HEK293 (cell line): ENCODE data around the gene HUS1B.
A peak's percentile ranks its signal among the peaks of the same experiment; 100 is the strongest.

ENCODE experiments used
- CTCF ChIA-PET: fragments of 350-600 bp; formaldehyde crosslinking; extraction: SDS; loops from one replicate; lab custom pipeline; 2021; ENCODE audit warnings: antibody characterized with exemption; lab: Yijun Ruan, JAX
- POLR2A ChIA-PET: fragments of 300-600 bp; formaldehyde crosslinking; extraction: SDS; loops from one replicate; lab custom pipeline; 2020; ENCODE audit warnings: antibody characterized with exemption, inconsistent platforms; lab: Yijun Ruan, JAX
- H3K27ac ChIP-seq: fragments of 200-500 bp; sonication (Bioruptor generic); 2 replicates; pipeline ENCODE4 v1.5.1; 2014; ENCODE audit warnings: low read depth, low read length, control low read depth, inconsistent platforms; ENCODE audit errors: extremely low read depth
- H3K36me3 ChIP-seq, 2 experiments: fragments of 200-500 bp in 1 of 2; sonication (Bioruptor generic) in 1 of 2; 1 replicate in 1 of 2; 2 replicates in 1 of 2; pipeline ENCODE4 v1.5.1; 2014 to 2017; ENCODE audit warnings: inconsistent platforms in 2 of 2, low read length in 2 of 2; ENCODE audit not compliant: control insufficient read depth in 2 of 2, insufficient read depth in 1 of 2
- H3K4me1 ChIP-seq: fragments of 200-500 bp; sonication (Bioruptor generic); 2 replicates; pipeline ENCODE4 v1.5.1; 2014; ENCODE audit warnings: mild to moderate bottlenecking, low read length, inconsistent platforms; ENCODE audit not compliant: control insufficient read depth, insufficient read depth
- H3K4me3 ChIP-seq: 2 replicates; pipeline ENCODE4 v1.5.1; 2011; ENCODE audit warnings: low read depth, mild to moderate bottlenecking, control low read depth, low read length, moderate library complexity
- H3K9me3 ChIP-seq: fragments of 200-500 bp; sonication (Bioruptor generic); 2 replicates; pipeline ENCODE4 v1.5.1; 2014; ENCODE audit warnings: low read depth, low read length, inconsistent platforms; ENCODE audit not compliant: control insufficient read depth, insufficient read depth
- CTCF ChIP-seq: fragments of 450-650 bp; formaldehyde crosslinking; IDR thresholded peaks from 2 replicates; pipeline ENCODE4 v1.5.1; 2016; ENCODE audit warnings: missing biosample characterization, missing genetic modification characterization
- KLF16 ChIP-seq: fragments of 450-650 bp; formaldehyde crosslinking; IDR thresholded peaks from 2 replicates; pipeline ENCODE4 v1.5.1; 2017; ENCODE audit warnings: missing biosample characterization, missing genetic modification characterization
- ZBTB1 ChIP-seq: fragments of 450-650 bp; formaldehyde crosslinking; IDR thresholded peaks from 2 replicates; pipeline ENCODE4 v1.5.1; 2016; ENCODE audit warnings: missing biosample characterization, missing genetic modification characterization
- ZBTB26 ChIP-seq: fragments of 450-650 bp; formaldehyde crosslinking; optimal IDR thresholded peaks from 2 replicates; pipeline ENCODE3; 2016; ENCODE audit warnings: missing biosample characterization, mild to moderate bottlenecking, missing genetic modification characterization
- ZBTB49 ChIP-seq: fragments of 450-650 bp; formaldehyde crosslinking; IDR thresholded peaks from 2 replicates; pipeline ENCODE4 v1.5.1; 2016; ENCODE audit warnings: missing biosample characterization, missing genetic modification characterization, low read depth
- ZIC2 ChIP-seq: fragments of 450-650 bp; formaldehyde crosslinking; IDR thresholded peaks from 2 replicates; pipeline ENCODE4 v1.5.1; 2016; ENCODE audit warnings: missing biosample characterization, missing genetic modification characterization
- ZNF544 ChIP-seq: fragments of 450-650 bp; formaldehyde crosslinking; IDR thresholded peaks from 2 replicates; pipeline ENCODE4 v1.5.0; 2017; ENCODE audit warnings: missing biosample characterization, missing genetic modification characterization
- ZNF571 ChIP-seq: fragments of 450-650 bp; formaldehyde crosslinking; IDR thresholded peaks from 2 replicates; pipeline ENCODE4 v1.5.0; 2017; ENCODE audit warnings: missing biosample characterization, missing genetic modification characterization
- ZNF600 ChIP-seq: fragments of 450-650 bp; formaldehyde crosslinking; IDR thresholded peaks from 2 replicates; pipeline ENCODE4 v1.5.1; 2016; ENCODE audit warnings: missing biosample characterization, missing genetic modification characterization
- ZNF610 ChIP-seq: fragments of 450-650 bp; formaldehyde crosslinking; IDR thresholded peaks from 2 replicates; pipeline ENCODE4 v1.5.1; 2016; ENCODE audit warnings: missing biosample characterization, missing genetic modification characterization, borderline replicate concordance
- ZNF791 ChIP-seq: fragments of 450-650 bp; formaldehyde crosslinking; IDR thresholded peaks from 2 replicates; pipeline ENCODE4 v1.5.1; 2016; ENCODE audit warnings: missing biosample characterization, missing genetic modification characterization

HUS1B gene

GRCh38 chr6:704046-704445, 47.1 kb upstream of the HUS1B start:
- H3K9me3 ChIP-seq: no peaks in the 10 kb centered on the region
- H3K27ac ChIP-seq: no peak overlapping the region
- no peaks in the 10 kb centered on the region for H3K36me3 ChIP-seq
- TF ChIP-seq ZNF610 (tag by site-specific recombination): no peak
- no peak for TF ChIP-seq ZBTB1 (tag by site-specific recombination)
- TF ChIP-seq ZBTB49: no peak
- TF ChIP-seq ZNF544 (tag by site-specific recombination): no peak
- TF ChIP-seq KLF16 (tag by site-specific recombination): no peak
- 0 out of 2 replicates have a peak, but pooled peaks have one; percentile 40 for TF ChIP-seq ZNF600
- TF ChIP-seq, all 188 proteins: peak for 1
- no peak overlapping the region for H3K4me3 ChIP-seq
- ChIA-PET CTCF (interaction anchor here (0.6 to 1.6 kb wide), 4 partner anchors 11 to 110 kb away, joined by 3 to 9 read pairs (median 4); no protein-coding TSS in a partner anchor), POLR2A (interaction anchor here (3.0 kb wide), 1 partner anchor 12 kb away, joined by 13 read pairs; the partner anchor contains the start of gene EXOC2)
- peaks cover 4% of the 10 kb centered on the region for H3K4me1 ChIP-seq

- Histone ChIP-seq H3K4me3 (no peak overlapping the region), H3K4me1 (peaks cover 4% of the 10 kb centered on the region), H3K27ac (no peak overlapping the region), H3K36me3 (no peaks in the 10 kb centered on the region), H3K9me3 (no peaks in the 10 kb centered on the region)
- POLR2A ChIA-PET: interaction anchor here (3.0 kb wide), 1 partner anchor 11 kb away, joined by 13 read pairs; the partner anchor contains the start of gene EXOC2
- CTCF ChIA-PET: interaction anchor here (0.6 to 1.6 kb wide), 3 partner anchors 11 to 20 kb away, joined by 3 to 9 read pairs (median 3); no protein-coding TSS in a partner anchor
- TF ChIP-seq ZNF791 (tag by site-specific recombination) (no peak), ZNF571 (no peak)
These were observed 46.7 kb upstream of the HUS1B start for GRCh38 chr6:703552-703951.

- TF ChIP-seq ZBTB26 (tag by site-specific recombination) (no peak), CTCF (peak; percentile 28; the same call in 1 of the 2 replicates), ZIC2 (tag by site-specific recombination) (peak; percentile 44)
- H3K36me3 ChIP-seq: no peaks in the 10 kb centered on the region
- POLR2A ChIA-PET: interaction anchor here (1.8 to 3.0 kb wide), 2 partner anchors 9 to 77 kb away, joined by 4 to 13 read pairs; partner anchors contain the start of gene EXOC2
- H3K4me1 ChIP-seq: no peaks in the 10 kb centered on the region; the same call in 1 of the 2 replicates
- no peak overlapping the region for H3K4me3 ChIP-seq
- no peak overlapping the region for H3K27ac ChIP-seq
- CTCF ChIA-PET: interaction anchor here (0.6 to 1.4 kb wide), 6 partner anchors 45 to 695 kb away, joined by 3 to 4 read pairs (median 3); no protein-coding TSS in a partner anchor
- H3K9me3 ChIP-seq: no peaks in the 10 kb centered on the region
These were observed 45.0 kb upstream of the HUS1B start for GRCh38 chr6:701700-702479.
